Heart right ventricle (tissue), 16 donors: ENCODE results near the gene SURF4. TPM values are rescaled to one million over a fixed set of nuclear protein-coding genes. Genes with fewer than 3 reads are reported as not detected.

Experiments
- ATAC-seq, 8 donors: fragments of 200-7000 bp; cut with Tn5 transposase; one replicate each; pipeline ENCODE4 v1.9.1; 2020; ENCODE audit warnings: mild to moderate bottlenecking in 8 of 8, moderate library complexity in 8 of 8, moderate number of reproducible peaks in 1 of 8
- DNase-seq, 2 donors: peaks; one replicate each; pipeline ENCODE4 v3.0.0-alpha.2; 2020
- H3K27ac ChIP-seq, 10 donors: fragments of 200-600 bp; sonication (generic) in 2 of 10; one replicate each; pipeline versions ENCODE4 v1.5.0 to v1.8.0; 2020 to 2022; ENCODE audit warnings: mild to moderate bottlenecking in 3 of 10
- H3K27me3 ChIP-seq, 7 donors: fragments of 200-600 bp; one replicate each; pipeline ENCODE4 v1.8.0; 2021 to 2022; ENCODE audit warnings: mild to moderate bottlenecking in 2 of 7
- H3K36me3 ChIP-seq, 9 donors: fragments of 200-600 bp; sonication (generic) in 1 of 9; one replicate each; pipeline versions ENCODE4 v1.5.0 to v1.8.0; 2020 to 2022; ENCODE audit warnings: mild to moderate bottlenecking in 2 of 9
- H3K4me1 ChIP-seq, 9 donors: fragments of 200-600 bp; sonication (generic) in 1 of 9; one replicate each; pipeline versions ENCODE4 v1.5.0 to v1.8.0; 2020 to 2022; ENCODE audit warnings: mild to moderate bottlenecking in 4 of 9
- H3K4me3 ChIP-seq, 10 donors: fragments of 200-600 bp; sonication (generic) in 2 of 10; one replicate each; pipeline versions ENCODE4 v1.5.0 to v1.8.0; 2020 to 2022; ENCODE audit warnings: mild to moderate bottlenecking in 7 of 10, moderate library complexity in 2 of 10
- H3K9me3 ChIP-seq, 11 donors: fragments of 200-600 bp in 10 of 11; sonication (generic) in 2 of 11; one replicate each; pipeline versions ENCODE4 v1.5.0 to v1.8.0; 2013 to 2022; ENCODE audit warnings: mild to moderate bottlenecking in 2 of 11, control low read depth in 1 of 11, moderate library complexity in 1 of 11
- WGBS, 2 donors: extraction: QIAGEN DNeasy Blood & Tissue Kit; methylation state at CpG; one replicate each; pipeline ENCODE4 v1.1.7; 2013; ENCODE audit warnings: inconsistent platforms in 1 of 2; 5-methylcytosine and 5-hydroxymethylcytosine counted together
- intact Hi-C, 10 donors: fragments of 100-400 bp; cut with DNase I; formaldehyde crosslinking; loops; one replicate each; pipeline versions ENCODE4 v1.11.1 to v1.14.2; 2022
- polyA plus RNA-seq, 2 donors: library from polyadenylated mRNA; stranded (reverse); fragments of 200-250 nt; gene quantifications; one replicate each; pipeline ENCODE4 v1.2.3, GENCODE V29; 2013
- total RNA-seq, 10 donors: library from RNA; stranded (reverse); fragmentation: NEBNext Ultra II Directional in 3 of 10; extraction: Animal tissue kit (Norgen Biotek cat#: 25700) in 3 of 10; gene quantifications; one replicate each; pipeline versions ENCODE4 v1.2.1 to v1.2.4, GENCODE V29; 2021 to 2023
- TF ChIP-seq, protein P1 (sequence below), 9 donors: fragments of 200-600 bp; sonication (generic) in 2 of 9; IDR thresholded peaks; one replicate each; pipeline versions ENCODE4 v1.5.0 to v1.8.0; 2021 to 2022; ENCODE audit warnings: antibody characterized with exemption in 9 of 9, mild to moderate bottlenecking in 5 of 9, moderate library complexity in 1 of 9
- donor health status: Arrhythmogenic right ventricular cardiomyopathy.
- donor health status: ischemic (EF 13 %, LVEDD 7.1; RV severe dilation, severe dysfunction).
- donor health status: healthy with polysubstance abuse.
- donor health status: DM: no; HTN: yes; CAD: no.
- donor health status: DM: no; HTN: no; CAD: no.
- donor health status: ischemic (EF 25% LVEDD 6.9; RV normal size, moderate dysfunction).
- donor health status: ischemic (EF 25% LVEDD 5.7; RV mildly dilated, moderate dysfunction).
- donor health status: healthy.
- donor health status: DM: yes; HTN: yes; CAD: no.
- donor health status: Ischemic cardiomyopathy.
- donor health status: ischemic (EF 35%, LVEDD 5.7; RV mildly dilated, moderate dysfunction).
- donor health status: nonischemic (EF 11% LVEDD 7.7; RV severe dilation, severe dysfunction).
- donor health status: DM: yes; HTN: yes; CAD: no.
- donor health status: PGD.
- donor health status: ischemic (EF 29% LVEDD 5.4; RV normal size, mild dysfunction).
- donor health status: nonischemic (EF 23%, LVEDD 6.1; RV moderate dilation, normal function).

Gene SURF4
- total and polyA plus RNA-seq, 12 donors: 21.5 to 113 (median 64.2) TPM

DNA sequence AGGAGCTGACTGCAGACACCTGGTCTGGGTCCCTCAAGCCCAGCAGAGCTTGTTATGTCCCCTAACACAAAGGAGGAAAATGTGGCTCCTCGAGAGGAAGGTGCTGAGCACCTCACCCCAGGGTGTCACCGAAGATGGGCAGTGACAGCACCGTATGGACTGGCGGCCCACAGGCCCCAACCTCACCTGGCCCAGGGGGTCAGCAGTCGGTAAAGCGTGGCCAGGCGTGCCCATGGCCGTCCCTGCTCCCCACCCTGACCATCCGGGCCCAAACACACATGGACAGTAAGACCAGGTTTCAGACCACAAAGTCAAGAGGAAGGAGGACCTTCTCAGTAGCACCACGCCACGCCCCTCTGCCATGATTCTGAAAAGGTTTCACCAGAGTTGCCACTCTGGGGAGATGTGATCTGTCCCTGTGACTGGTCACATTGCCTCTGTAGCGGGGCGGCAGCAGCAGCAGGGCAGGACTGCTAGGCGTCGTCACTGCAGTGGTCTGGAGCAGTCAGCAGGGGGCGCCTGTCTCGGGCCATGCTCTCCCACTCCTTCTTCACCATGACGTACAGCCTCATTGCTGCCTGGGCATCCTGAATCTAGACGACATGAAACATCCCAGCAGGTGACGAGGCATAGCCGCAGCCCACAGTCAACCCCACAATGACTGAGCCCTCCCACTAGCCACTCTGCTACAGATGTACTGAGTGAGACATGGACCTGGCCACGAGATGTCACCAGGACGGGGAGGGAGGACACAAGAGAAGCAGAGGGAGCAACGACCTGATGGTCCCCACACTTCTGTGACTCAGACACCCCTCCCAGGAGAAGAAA lies 30.8 kb upstream of the SURF4 start:
- Histone ChIP-seq H3K4me1 (peaks cover 0 to 13% (median 0%) of the 10 kb centered on the region in 9 donors), H3K27me3 (no peaks in the 10 kb centered on the region), H3K27ac (no peak overlapping the region), H3K9me3 (no peaks in the 10 kb centered on the region), H3K4me3 (no peak overlapping the region), H3K36me3 (peaks cover 0 to 85% (median 40%) of the 10 kb centered on the region in 9 donors)
- TF ChIP-seq, protein P1, sequence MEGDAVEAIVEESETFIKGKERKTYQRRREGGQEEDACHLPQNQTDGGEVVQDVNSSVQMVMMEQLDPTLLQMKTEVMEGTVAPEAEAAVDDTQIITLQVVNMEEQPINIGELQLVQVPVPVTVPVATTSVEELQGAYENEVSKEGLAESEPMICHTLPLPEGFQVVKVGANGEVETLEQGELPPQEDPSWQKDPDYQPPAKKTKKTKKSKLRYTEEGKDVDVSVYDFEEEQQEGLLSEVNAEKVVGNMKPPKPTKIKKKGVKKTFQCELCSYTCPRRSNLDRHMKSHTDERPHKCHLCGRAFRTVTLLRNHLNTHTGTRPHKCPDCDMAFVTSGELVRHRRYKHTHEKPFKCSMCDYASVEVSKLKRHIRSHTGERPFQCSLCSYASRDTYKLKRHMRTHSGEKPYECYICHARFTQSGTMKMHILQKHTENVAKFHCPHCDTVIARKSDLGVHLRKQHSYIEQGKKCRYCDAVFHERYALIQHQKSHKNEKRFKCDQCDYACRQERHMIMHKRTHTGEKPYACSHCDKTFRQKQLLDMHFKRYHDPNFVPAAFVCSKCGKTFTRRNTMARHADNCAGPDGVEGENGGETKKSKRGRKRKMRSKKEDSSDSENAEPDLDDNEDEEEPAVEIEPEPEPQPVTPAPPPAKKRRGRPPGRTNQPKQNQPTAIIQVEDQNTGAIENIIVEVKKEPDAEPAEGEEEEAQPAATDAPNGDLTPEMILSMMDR (IDR thresholded peaks at IDR 0.05): peak; percentile 79 to 96 (median 92)
- WGBS, 2 donors: 54 to 63% methylated on average over 24 of the region's 24 CpGs
- DNase-seq (peak; percentile 67 to 75), ATAC-seq (peak; percentile 63 to 91 (median 82))
- intact Hi-C loops: loop anchor here in 9 of 10 donors (1.0 to 10.0 kb wide), 7 partner anchors 78 to 321 kb away; no protein-coding TSS in a partner anchor

DNA sequence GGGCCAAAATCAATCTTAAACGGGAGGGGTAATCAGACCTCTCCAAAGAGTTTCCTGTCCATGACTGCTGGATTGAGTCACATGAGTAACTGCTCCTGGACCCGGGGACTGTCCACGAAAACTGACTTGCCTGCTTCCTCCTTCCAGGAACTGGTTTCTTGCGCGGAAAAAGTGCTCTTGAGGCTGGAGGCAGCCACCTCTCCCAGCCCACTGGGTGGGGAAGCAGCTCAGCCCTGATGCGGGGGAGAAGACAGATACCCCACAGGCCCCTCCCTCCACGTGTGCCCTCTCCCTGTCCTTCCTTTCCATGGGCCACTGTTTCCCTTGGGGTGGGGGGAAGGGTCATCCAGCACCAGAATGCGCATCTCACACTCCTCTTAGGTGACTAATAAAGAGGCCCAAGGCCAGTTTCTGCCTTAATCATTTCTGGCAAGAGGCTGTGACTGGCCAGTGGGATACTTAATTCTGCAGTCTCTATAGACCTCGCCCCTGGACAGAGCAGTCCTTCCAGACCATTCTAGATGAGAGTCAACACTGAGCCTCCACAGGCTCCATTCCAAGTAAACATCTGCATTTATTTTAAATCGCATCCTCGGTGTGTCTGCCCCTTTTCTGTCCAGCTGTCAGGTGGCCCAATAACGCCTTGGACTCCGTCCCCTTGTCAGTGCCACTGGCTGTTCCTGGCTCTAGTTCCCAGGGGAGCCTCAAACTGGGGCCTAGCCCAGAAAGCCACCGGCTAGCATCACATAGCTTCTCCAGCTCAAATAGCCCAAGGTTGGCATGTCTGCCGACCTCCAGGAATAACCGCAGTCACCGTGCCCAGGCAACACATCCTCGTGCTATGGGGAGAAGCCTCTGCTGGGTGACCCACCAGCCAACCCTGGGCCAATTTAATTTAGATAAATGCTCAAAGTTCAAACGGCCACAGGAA lies 29.9 kb upstream of the SURF4 start:
- TF ChIP-seq, protein P1 (IDR thresholded peaks at IDR 0.05): no peak
- 69 to 82% methylated on average over 19 of the region's 19 CpGs for WGBS, 2 donors
- no peak overlapping the region for H3K4me3 ChIP-seq
- intact Hi-C loops: loop anchor here in 9 of 10 donors (1.0 to 10.0 kb wide), 7 partner anchors 79 to 322 kb away; no protein-coding TSS in a partner anchor
- H3K36me3 ChIP-seq: peaks cover 0 to 76% (median 38%) of the 10 kb centered on the region in 9 donors
- H3K9me3 ChIP-seq: no peaks in the 10 kb centered on the region
- H3K27ac ChIP-seq: no peak overlapping the region
- ATAC-seq (peak in 5 of 8 donors; percentile 19 to 47 (median 24)), DNase-seq (no peak)
- H3K27me3 ChIP-seq: no peaks in the 10 kb centered on the region
- peaks cover 0 to 13% (median 0%) of the 10 kb centered on the region in 9 donors for H3K4me1 ChIP-seq

DNA sequence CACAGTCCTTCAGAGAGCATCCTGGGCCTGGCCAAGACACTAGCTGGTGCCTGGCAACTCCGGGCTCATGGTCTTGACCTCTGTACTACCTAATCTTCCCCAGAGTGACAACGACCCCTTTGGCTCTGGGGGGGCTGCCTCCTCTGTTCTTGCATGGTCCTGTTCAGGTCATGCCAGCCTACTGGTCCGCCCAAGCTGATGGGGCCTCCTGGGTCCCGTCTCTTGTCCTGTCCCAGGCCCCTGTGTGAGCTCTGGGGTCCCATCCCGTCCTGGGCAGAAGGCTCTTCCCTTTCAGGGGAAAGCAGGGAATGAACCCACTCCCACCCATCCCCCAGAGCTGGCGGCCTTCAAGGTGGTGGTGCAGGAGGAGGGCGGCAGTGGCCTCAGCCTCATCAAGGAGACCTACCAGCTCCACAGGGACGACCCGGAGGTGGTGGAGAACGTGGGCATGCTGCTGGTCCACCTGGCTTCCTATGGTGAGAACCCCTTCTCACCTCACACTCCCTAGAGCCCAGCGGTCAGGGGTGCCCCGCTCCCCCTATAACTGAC lies 28.7 kb upstream of the SURF4 start:
- H3K27me3 ChIP-seq: no peaks in the 10 kb centered on the region
- H3K27ac ChIP-seq: no peak overlapping the region
- no peak overlapping the region for H3K4me3 ChIP-seq
- intact Hi-C loops: loop anchor here in 7 of 10 donors (5.0 to 10.0 kb wide), 4 partner anchors 83 to 323 kb away; no protein-coding TSS in a partner anchor
- ATAC-seq: no peak
- 90 to 91% methylated on average over 12 of the region's 12 CpGs for WGBS, 2 donors
- no peaks in the 10 kb centered on the region for H3K9me3 ChIP-seq
- H3K4me1 ChIP-seq: peaks cover 0 to 13% (median 0%) of the 10 kb centered on the region in 9 donors
- TF ChIP-seq, protein P1 (IDR thresholded peaks at IDR 0.05): no peak
- no peak for DNase-seq
- peaks cover 0 to 63% (median 26%) of the 10 kb centered on the region in 9 donors for H3K36me3 ChIP-seq
